CD14-positive monocyte (primary cell): ENCODE results near the gene VWA7. TPM values are rescaled to one million over a fixed set of nuclear protein-coding genes. Genes with fewer than 3 reads are reported as not detected.

ENCODE experiments used
- DNase-seq, 3 donors: peaks; one replicate each; pipeline ENCODE4 v3.0.0-alpha.2; 2011 to 2022
- H2AFZ ChIP-seq: 2 replicates; pipeline ENCODE4 v1.6.0; 2012; ENCODE audit warnings: mild to moderate bottlenecking, low read depth, low read length, inconsistent platforms; ENCODE audit not compliant: insufficient read depth, poor library complexity, severe bottlenecking
- H3K27ac ChIP-seq, 2 donors: 1 replicate in 1 of 2; 2 replicates in 1 of 2; pipeline ENCODE4 v1.5.1; 2012 to 2013; ENCODE audit warnings: low read length in 2 of 2, control low read depth in 1 of 2, inconsistent platforms in 1 of 2, low read depth in 1 of 2, mild to moderate bottlenecking in 1 of 2
- H3K27me3 ChIP-seq, 2 donors: one replicate each; pipeline versions ENCODE4 v1.6.0 to v1.6.1; 2011 to 2013; ENCODE audit warnings: low read length in 2 of 2; ENCODE audit not compliant: control insufficient read depth in 2 of 2, insufficient read depth in 2 of 2
- H3K36me3 ChIP-seq, 2 donors: replicated peaks in 1 of 2; 1 replicate in 1 of 2; 2 replicates in 1 of 2; pipeline versions ENCODE4 v1.5.1 to v1.6.1; 2012 to 2013; ENCODE audit warnings: low read length in 2 of 2, control low read depth in 1 of 2, inconsistent platforms in 1 of 2, mild to moderate bottlenecking in 1 of 2; ENCODE audit not compliant: insufficient read depth in 2 of 2, control insufficient read depth in 1 of 2
- H3K4me1 ChIP-seq, 2 donors: 1 replicate in 1 of 2; 2 replicates in 1 of 2; pipeline versions ENCODE4 v1.5.1 to v1.6.1; 2012 to 2013; ENCODE audit warnings: low read length in 2 of 2, control low read depth in 1 of 2, inconsistent platforms in 1 of 2, mild to moderate bottlenecking in 1 of 2, moderate library complexity in 1 of 2; ENCODE audit not compliant: insufficient read depth in 2 of 2, control insufficient read depth in 1 of 2
- H3K4me2 ChIP-seq: replicated peaks from 2 replicates; pipeline ENCODE3; 2012; ENCODE audit warnings: low read length, moderate library complexity, mild to moderate bottlenecking; ENCODE audit not compliant: poor library complexity, severe bottlenecking; ENCODE audit errors: extremely low read depth
- H3K4me3 ChIP-seq, 3 experiments: fragments of 200-600 bp in 1 of 3; sonication (generic) in 1 of 3; replicated peaks in 1 of 3; 1 replicate in 2 of 3; 2 replicates in 1 of 3; pipeline ENCODE4 v1.5.1; 2011 to 2013; ENCODE audit warnings: low read length in 3 of 3, mild to moderate bottlenecking in 3 of 3, control low read depth in 2 of 3, low read depth in 2 of 3, inconsistent platforms in 1 of 3, moderate library complexity in 1 of 3
- H3K79me2 ChIP-seq: 2 replicates; pipeline ENCODE4 v1.6.0; 2012; ENCODE audit warnings: mild to moderate bottlenecking, control low read depth, inconsistent platforms, low read length, moderate library complexity; ENCODE audit not compliant: insufficient read depth
- H3K9ac ChIP-seq: 2 replicates; pipeline ENCODE4 v1.6.0; 2017; ENCODE audit warnings: low read length, mild to moderate bottlenecking; ENCODE audit not compliant: insufficient read depth, poor library complexity, severe bottlenecking
- H3K9me3 ChIP-seq, 2 donors: replicated peaks in 1 of 2; 1 replicate in 1 of 2; 2 replicates in 1 of 2; pipeline versions ENCODE4 v1.5.1 to v1.6.1; 2012 to 2013; ENCODE audit warnings: low read length in 2 of 2, control low read depth in 1 of 2; ENCODE audit not compliant: control insufficient read depth in 1 of 2, insufficient read depth in 1 of 2
- H4K20me1 ChIP-seq: 2 replicates; pipeline ENCODE4 v1.6.0; 2012; ENCODE audit warnings: mild to moderate bottlenecking, low read length, control low read depth, moderate library complexity; ENCODE audit not compliant: insufficient read depth
- H3K27ac Mint-ChIP-seq, 7 donors: one replicate each; pipeline ENCODE4 v1.8.0; 2020; ENCODE audit warnings: mild to moderate bottlenecking in 7 of 7, mixed read lengths in 7 of 7, moderate library complexity in 6 of 7, inconsistent platforms in 2 of 7
- H3K27me3 Mint-ChIP-seq, 3 donors: one replicate each; pipeline ENCODE4 v1.8.0; 2021 to 2022; ENCODE audit warnings: low read depth in 3 of 3, mild to moderate bottlenecking in 3 of 3, mixed read lengths in 3 of 3, moderate library complexity in 3 of 3, inconsistent platforms in 1 of 3
- H3K36me3 Mint-ChIP-seq, 2 donors: one replicate each; pipeline ENCODE4 v1.8.0; 2020; ENCODE audit warnings: mixed read lengths in 2 of 2, inconsistent platforms in 1 of 2, mild to moderate bottlenecking in 1 of 2
- H3K4me1 Mint-ChIP-seq: one replicate; pipeline ENCODE4 v1.8.0; 2020; ENCODE audit warnings: mild to moderate bottlenecking, mixed read lengths
- H3K4me3 Mint-ChIP-seq, 2 donors: one replicate each; pipeline ENCODE4 v1.8.0; 2020; ENCODE audit warnings: mild to moderate bottlenecking in 2 of 2, mixed read lengths in 2 of 2, moderate library complexity in 1 of 2
- H3K9me3 Mint-ChIP-seq, 7 donors: one replicate each; pipeline ENCODE4 v1.8.0; 2020 to 2022; ENCODE audit warnings: mixed read lengths in 7 of 7, mild to moderate bottlenecking in 6 of 7, moderate library complexity in 6 of 7, inconsistent platforms in 2 of 7
- WGBS: methylation state at CpG from one replicate; pipeline ENCODE4 v1.1.5; 2013; ENCODE audit warnings: missing lambda C conversion rate; ENCODE audit not compliant: insufficient coverage; 5-methylcytosine and 5-hydroxymethylcytosine counted together
- intact Hi-C, 2 donors: fragments of 100-400 bp; cut with micrococcal nuclease; formaldehyde crosslinking; loops; one replicate each; pipeline versions ENCODE4 v1.15.0 to v1.15.1; 2023
- polyA plus RNA-seq, 3 donors: library from polyadenylated mRNA; depleted of rRNA in 1 of 3; unstranded in 2 of 3; stranded (reverse) in 1 of 3; fragments of 300-500 nt in 2 of 3; fragments of >200 nt in 1 of 3; fragmentation: Illumina TruSeq in 2 of 3; gene quantifications; 1 replicate in 2 of 3; 2 replicates in 1 of 3; pipeline ENCODE4 v1.2.3, GENCODE V29; 2012 to 2021
- TF ChIP-seq, protein P1 (sequence below): fragments of 200-600 bp; IDR thresholded peaks from one replicate; pipeline ENCODE4 v1.8.0; 2022; ENCODE audit warnings: antibody characterized with exemption, mild to moderate bottlenecking

The VWA7 gene
- polyA plus RNA-seq, 3 donors, result 0.57 TPM; not detected in 2

DNA sequence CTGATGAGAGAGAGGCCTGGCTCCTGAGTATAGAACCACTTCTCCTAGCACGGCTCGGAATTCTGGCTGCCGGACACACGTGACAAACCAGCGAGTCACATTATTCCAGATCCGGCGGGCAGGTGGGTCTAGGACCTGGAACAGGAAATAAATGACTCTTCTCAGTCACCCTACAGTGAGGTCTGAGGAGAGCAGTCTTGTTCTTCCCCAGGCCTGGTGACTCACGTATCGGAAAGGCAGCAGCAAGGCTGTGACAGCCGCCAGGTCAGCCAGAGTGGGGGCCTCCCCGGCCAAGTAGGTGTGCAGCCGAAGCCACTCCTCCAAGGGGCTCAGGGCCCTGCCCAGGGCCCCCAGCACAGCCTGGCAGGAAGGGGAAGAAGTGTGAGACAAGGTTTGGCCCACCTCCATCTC, 15.6 kb upstream of the VWA7 start:
- Histone ChIP-seq H3K9me3 (no peaks in the 10 kb centered on the region), H3K4me3 (no peak overlapping the region), H2AFZ (no peak overlapping the region), H3K4me1 (peaks cover 24 to 35% of the 10 kb centered on the region in 2 donors), H3K9ac (no peak overlapping the region), H3K79me2 (peaks cover 23% of the 10 kb centered on the region), H3K27me3 (no peaks in the 10 kb centered on the region), H3K4me2 (no peak overlapping the region), H3K36me3 (peaks cover 12 to 22% of the 10 kb centered on the region in 2 donors), H4K20me1 (no peaks in the 10 kb centered on the region), H3K27ac (no peak overlapping the region)
- Mint-ChIP-seq H3K36me3 (peaks cover 19 to 37% of the 10 kb centered on the region in 2 donors), H3K9me3 (no peaks in the 10 kb centered on the region), H3K4me1 (peaks cover 28% of the 10 kb centered on the region), H3K27me3 (no peaks in the 10 kb centered on the region), H3K4me3 (no peak overlapping the region), H3K27ac (peak overlapping the region in 2 of 7 donors; percentile 58 to 65)
- TF ChIP-seq, protein P1, sequence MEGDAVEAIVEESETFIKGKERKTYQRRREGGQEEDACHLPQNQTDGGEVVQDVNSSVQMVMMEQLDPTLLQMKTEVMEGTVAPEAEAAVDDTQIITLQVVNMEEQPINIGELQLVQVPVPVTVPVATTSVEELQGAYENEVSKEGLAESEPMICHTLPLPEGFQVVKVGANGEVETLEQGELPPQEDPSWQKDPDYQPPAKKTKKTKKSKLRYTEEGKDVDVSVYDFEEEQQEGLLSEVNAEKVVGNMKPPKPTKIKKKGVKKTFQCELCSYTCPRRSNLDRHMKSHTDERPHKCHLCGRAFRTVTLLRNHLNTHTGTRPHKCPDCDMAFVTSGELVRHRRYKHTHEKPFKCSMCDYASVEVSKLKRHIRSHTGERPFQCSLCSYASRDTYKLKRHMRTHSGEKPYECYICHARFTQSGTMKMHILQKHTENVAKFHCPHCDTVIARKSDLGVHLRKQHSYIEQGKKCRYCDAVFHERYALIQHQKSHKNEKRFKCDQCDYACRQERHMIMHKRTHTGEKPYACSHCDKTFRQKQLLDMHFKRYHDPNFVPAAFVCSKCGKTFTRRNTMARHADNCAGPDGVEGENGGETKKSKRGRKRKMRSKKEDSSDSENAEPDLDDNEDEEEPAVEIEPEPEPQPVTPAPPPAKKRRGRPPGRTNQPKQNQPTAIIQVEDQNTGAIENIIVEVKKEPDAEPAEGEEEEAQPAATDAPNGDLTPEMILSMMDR, result no peak
- 55% methylated on average over 10 of the region's 12 CpGs for WGBS
- intact Hi-C loops, result loop anchor here (5.0 to 10.0 kb wide), 2 partner anchors 45 to 58 kb away; partner anchors contain the start of gene CLIC1 (in 1 of the 2)
- no peak for DNase-seq

DNA sequence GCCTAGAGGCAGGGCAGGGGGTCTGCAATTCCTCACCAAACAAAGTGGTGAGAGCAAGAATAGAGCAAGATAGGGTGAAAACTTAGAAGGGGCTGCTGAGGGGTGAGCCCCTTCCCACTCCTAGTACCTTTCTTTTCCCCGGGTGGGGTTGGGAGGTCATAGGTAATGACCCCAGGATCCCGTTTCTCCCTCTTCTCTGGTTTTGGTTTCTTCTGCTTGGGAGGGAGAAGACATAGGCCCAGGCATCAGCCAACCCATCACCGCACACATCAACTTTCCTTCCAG, 14.9 kb upstream of the VWA7 start:
- WGBS, result no CpG with 5 or more reads among the region's 3 CpGs

More for the DNA sequence above, 14.9 kb upstream of the VWA7 start:
- H3K27ac Mint-ChIP-seq, result peak overlapping the region in 2 of 7 donors; percentile 5 to 45
- TF ChIP-seq, protein P1, result no peak
- Histone ChIP-seq H3K9me3 (no peaks in the 10 kb centered on the region), H3K4me1 (peaks cover 24 to 35% of the 10 kb centered on the region in 2 donors), H3K4me2 (no peak overlapping the region), H4K20me1 (no peaks in the 10 kb centered on the region), H3K27me3 (no peaks in the 10 kb centered on the region), H3K36me3 (peaks cover 12 to 22% of the 10 kb centered on the region in 2 donors), H3K4me3 (no peak overlapping the region), H3K27ac (no peak overlapping the region), H3K9ac (no peak overlapping the region), H2AFZ (no peak overlapping the region), H3K79me2 (peaks cover 23% of the 10 kb centered on the region)
- intact Hi-C loops, result loop anchor here (5.0 to 10.0 kb wide), 2 partner anchors 45 to 57 kb away; partner anchors contain the start of gene CLIC1 (in 1 of the 2)
- no peaks in the 10 kb centered on the region for H3K9me3 Mint-ChIP-seq
- H3K4me1 Mint-ChIP-seq, result peaks cover 25% of the 10 kb centered on the region
- H3K27me3 Mint-ChIP-seq, result no peaks in the 10 kb centered on the region
- no peak for DNase-seq
- H3K4me3 Mint-ChIP-seq, result no peak overlapping the region
- H3K36me3 Mint-ChIP-seq, result peaks cover 19 to 42% of the 10 kb centered on the region in 2 donors
